HepG2 (cell line): Measurements from ENCODE around the gene ETS2. TPM values are rescaled to one million over a fixed set of nuclear protein-coding genes. Genes with fewer than 3 reads are reported as not detected.

Source experiments
- AFF4 ChIP-seq: sonication (generic); formaldehyde crosslinking; IDR thresholded peaks from 2 replicates; pipeline ENCODE4 v1.4.0; 2020; ENCODE audit warnings: missing genetic modification reagents
- FOXA3 ChIP-seq: IDR thresholded peaks from 2 replicates; pipeline ENCODE4 v1.6.1; 2016; ENCODE audit warnings: missing genetic modification reagents, missing compliant biosample characterization
- GATAD1 ChIP-seq: IDR thresholded peaks from 2 replicates; pipeline ENCODE4 v1.6.1; 2016; ENCODE audit warnings: missing genetic modification reagents, missing compliant biosample characterization
- HMG20A ChIP-seq: IDR thresholded peaks from 2 replicates; pipeline ENCODE4 v1.6.1; 2016; ENCODE audit warnings: borderline replicate concordance
- HNRNPLL ChIP-seq: fragments of 200-400 bp; formaldehyde crosslinking; IDR thresholded peaks from 2 replicates; pipeline ENCODE4 v1.6.1; 2017; ENCODE audit warnings: mild to moderate bottlenecking, low read depth, low read length; ENCODE audit not compliant: poor library complexity, severe bottlenecking
- IKZF4 ChIP-seq: sonication (generic); formaldehyde crosslinking; IDR thresholded peaks from 2 replicates; pipeline ENCODE4 v1.5.1; 2020; ENCODE audit warnings: borderline replicate concordance, mild to moderate bottlenecking, low read depth, missing genetic modification reagents; ENCODE audit errors: not compliant biosample characterization
- SIN3B ChIP-seq: fragments of 150-350 bp; IDR thresholded peaks from 2 replicates; pipeline ENCODE4 v1.6.1; 2014; ENCODE audit warnings: low read length
- SMARCC2 ChIP-seq: fragments of 450-650 bp; IDR thresholded peaks from 2 replicates; pipeline ENCODE4 v1.6.1; 2017; ENCODE audit warnings: antibody characterized with exemption, mild to moderate bottlenecking
- U2AF1 ChIP-seq: fragments of 200-400 bp; formaldehyde crosslinking; optimal IDR thresholded peaks from 2 replicates; pipeline ENCODE3; 2017; ENCODE audit warnings: mild to moderate bottlenecking, low read depth, low read length
- ZNF34 ChIP-seq: sonication (generic); formaldehyde crosslinking; IDR thresholded peaks from 2 replicates; pipeline ENCODE4 v1.4.0; 2020; ENCODE audit warnings: mild to moderate bottlenecking, missing genetic modification reagents, borderline replicate concordance
- ZNF430 ChIP-seq: sonication (generic); formaldehyde crosslinking; IDR thresholded peaks from 2 replicates; pipeline ENCODE4 v1.9.0; 2021; ENCODE audit warnings: mild to moderate bottlenecking, missing genetic modification reagents
- ZNF639 ChIP-seq: conservative IDR thresholded peaks from 2 replicates; pipeline ENCODE4 v1.6.1; 2018; ENCODE audit warnings: missing genetic modification reagents
- ZNF644 ChIP-seq: IDR thresholded peaks from 2 replicates; pipeline ENCODE4 v1.6.1; 2016; ENCODE audit warnings: low read depth
- ZNF740 ChIP-seq: sonication (generic); formaldehyde crosslinking; IDR thresholded peaks from 2 replicates; pipeline ENCODE4 v1.4.0; 2020; ENCODE audit warnings: missing genetic modification reagents
- ZNF766 ChIP-seq: sonication (generic); formaldehyde crosslinking; IDR thresholded peaks from 2 replicates; pipeline ENCODE4 v1.5.0; 2020; ENCODE audit warnings: missing genetic modification reagents, borderline replicate concordance
- polyA plus RNA-seq, 8 experiments: library from polyadenylated mRNA; depleted of rRNA in 3 of 8; stranded (reverse) in 7 of 8; unstranded in 1 of 8; fragments of >200 nt; fragmentation: Illumina TruSeq in 4 of 8; extraction: Trizol in 4 of 8; gene quantifications; 2 replicates each; pipeline versions ENCODE4 v1.2.1 to v1.2.3, GENCODE V29; 2011 to 2016; ENCODE audit warnings: low read depth in 4 of 8, missing spikeins in 1 of 8, mixed read lengths in 1 of 8; ENCODE audit not compliant: insufficient read depth in 1 of 8
- total RNA-seq, 5 experiments: library from RNA; depleted of rRNA; stranded (reverse); fragments of >200 nt; fragmentation: Illumina TruSeq; extraction: Trizol; gene quantifications; 2 replicates each; pipeline ENCODE4 v1.2.3, GENCODE V29; 2016; ENCODE audit warnings: low read depth in 1 of 5
- TF ChIP-seq, protein P1 (sequence below): IDR thresholded peaks from 2 replicates; pipeline ENCODE4 v1.6.1; 2018; ENCODE audit warnings: missing genetic modification reagents, mild to moderate bottlenecking, missing compliant biosample characterization
- TF ChIP-seq, protein P2 (sequence below): sonication (generic); formaldehyde crosslinking; IDR thresholded peaks from 2 replicates; pipeline ENCODE4 v1.8.1; 2023; ENCODE audit warnings: mild to moderate bottlenecking, missing genetic modification reagents, borderline replicate concordance
- TF ChIP-seq, protein P3 (sequence below): sonication (generic); formaldehyde crosslinking; IDR thresholded peaks from 2 replicates; pipeline ENCODE4 v1.4.0; 2020; ENCODE audit warnings: missing genetic modification reagents

Gene ETS2
- total and polyA plus RNA-seq, 2 of the 13 experiments (the other 11 are each of a cell fraction or from before 2014, with no cell fraction given), result 24.6 to 64.4 TPM

- no peak for TF ChIP-seq SIN3B
- no peak for TF ChIP-seq SMARCC2
- TF ChIP-seq ZNF644, result no peak
- TF ChIP-seq HNRNPLL, result no peak
- TF ChIP-seq, protein P1, sequence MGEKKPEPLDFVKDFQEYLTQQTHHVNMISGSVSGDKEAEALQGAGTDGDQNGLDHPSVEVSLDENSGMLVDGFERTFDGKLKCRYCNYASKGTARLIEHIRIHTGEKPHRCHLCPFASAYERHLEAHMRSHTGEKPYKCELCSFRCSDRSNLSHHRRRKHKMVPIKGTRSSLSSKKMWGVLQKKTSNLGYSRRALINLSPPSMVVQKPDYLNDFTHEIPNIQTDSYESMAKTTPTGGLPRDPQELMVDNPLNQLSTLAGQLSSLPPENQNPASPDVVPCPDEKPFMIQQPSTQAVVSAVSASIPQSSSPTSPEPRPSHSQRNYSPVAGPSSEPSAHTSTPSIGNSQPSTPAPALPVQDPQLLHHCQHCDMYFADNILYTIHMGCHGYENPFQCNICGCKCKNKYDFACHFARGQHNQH (CRISPR knock-in tag), result peak; percentile 24; the same call in 1 of the 2 replicates
- 0 out of 2 replicates have a peak, but pooled peaks have one; percentile 8 for TF ChIP-seq GATAD1
- no peak for TF ChIP-seq ZNF430 (CRISPR knock-in tag)
- peak; percentile 62 for TF ChIP-seq FOXA3 (CRISPR knock-in tag)
- TF ChIP-seq, protein P2, sequence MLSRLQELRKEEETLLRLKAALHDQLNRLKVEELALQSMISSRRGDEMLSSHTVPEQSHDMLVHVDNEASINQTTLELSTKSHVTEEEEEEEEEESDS (CRISPR knock-in tag), result no peak
- no peak for TF ChIP-seq HMG20A (CRISPR knock-in tag)
- TF ChIP-seq ZNF34 (CRISPR knock-in tag), result no peak
- TF ChIP-seq AFF4 (CRISPR knock-in tag), result no peak
- TF ChIP-seq, protein P3, sequence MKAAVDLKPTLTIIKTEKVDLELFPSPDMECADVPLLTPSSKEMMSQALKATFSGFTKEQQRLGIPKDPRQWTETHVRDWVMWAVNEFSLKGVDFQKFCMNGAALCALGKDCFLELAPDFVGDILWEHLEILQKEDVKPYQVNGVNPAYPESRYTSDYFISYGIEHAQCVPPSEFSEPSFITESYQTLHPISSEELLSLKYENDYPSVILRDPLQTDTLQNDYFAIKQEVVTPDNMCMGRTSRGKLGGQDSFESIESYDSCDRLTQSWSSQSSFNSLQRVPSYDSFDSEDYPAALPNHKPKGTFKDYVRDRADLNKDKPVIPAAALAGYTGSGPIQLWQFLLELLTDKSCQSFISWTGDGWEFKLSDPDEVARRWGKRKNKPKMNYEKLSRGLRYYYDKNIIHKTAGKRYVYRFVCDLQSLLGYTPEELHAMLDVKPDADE (CRISPR knock-in tag), result no peak
- TF ChIP-seq ZNF740 (CRISPR knock-in tag), result no peak
- no peak for TF ChIP-seq IKZF4 (CRISPR knock-in tag)
- TF ChIP-seq ZNF766, result no peak
- TF ChIP-seq U2AF1, result no peak
- TF ChIP-seq ZNF639 (CRISPR knock-in tag), result no peak
Measured at GRCh38 chr21:38784458-38785266, 21.1 kb upstream of the ETS2 start (continued).
